Smooth muscle cell (in vitro differentiated cells): ENCODE data around the gene RREB1. TPM values are rescaled to one million over a fixed set of nuclear protein-coding genes. Genes with fewer than 3 reads are reported as not detected.
"Not testable (repeated sequence)": the region's sequence is repeated elsewhere in the genome, so short reads cannot be mapped to it uniquely, and the experiment has no call there.

ENCODE experiments used
- DNase-seq: peaks from one replicate; lab custom pipeline; 2025; ENCODE audit not compliant: unreplicated experiment; lab: John Stamatoyannopoulos, UW
- H2AFZ ChIP-seq: fragments of 200-600 bp; sonication (generic); 2 replicates; pipeline ENCODE4 v1.6.0; 2016; ENCODE audit warnings: antibody characterized with exemption, low read depth, mild to moderate bottlenecking
- H3F3A ChIP-seq: fragments of 200-600 bp; sonication (generic); 2 replicates; pipeline ENCODE4 v1.6.0; 2017; ENCODE audit warnings: antibody characterized with exemption, low read depth
- H3K27ac ChIP-seq: fragments of 200-600 bp; sonication (generic); 2 replicates; pipeline ENCODE4 v1.5.1; 2016; ENCODE audit warnings: low read depth, mild to moderate bottlenecking
- H3K27me3 ChIP-seq: fragments of 200-600 bp; sonication (generic); 2 replicates; pipeline ENCODE4 v1.6.1; 2016; ENCODE audit warnings: low read depth, mild to moderate bottlenecking
- H3K36me3 ChIP-seq: fragments of 200-600 bp; sonication (generic); 2 replicates; pipeline ENCODE4 v1.5.1; 2016; ENCODE audit warnings: low read depth
- H3K4me1 ChIP-seq: fragments of 200-600 bp; sonication (generic); 2 replicates; pipeline ENCODE4 v1.5.1; 2016; ENCODE audit warnings: low read depth
- H3K4me2 ChIP-seq: fragments of 200-600 bp; sonication (generic); 2 replicates; pipeline ENCODE4 v1.6.0; 2016; ENCODE audit warnings: mild to moderate bottlenecking
- H3K4me3 ChIP-seq: fragments of 200-600 bp; sonication (generic); 2 replicates; pipeline ENCODE4 v1.5.1; 2016; ENCODE audit warnings: mild to moderate bottlenecking
- H3K79me2 ChIP-seq: fragments of 200-600 bp; sonication (generic); 2 replicates; pipeline ENCODE4 v1.6.0; 2016; ENCODE audit warnings: low read depth, mild to moderate bottlenecking
- H3K9ac ChIP-seq: fragments of 200-600 bp; sonication (generic); 2 replicates; pipeline ENCODE4 v1.6.0; 2016; ENCODE audit warnings: low read depth
- H3K9me3 ChIP-seq: fragments of 200-600 bp; sonication (generic); replicated peaks from 2 replicates; pipeline ENCODE4 v1.5.1; 2016; ENCODE audit warnings: low read depth
- H4K20me1 ChIP-seq: fragments of 200-600 bp; sonication (generic); 2 replicates; pipeline ENCODE4 v1.6.0; 2016; ENCODE audit warnings: low read depth
- CTCF ChIP-seq: fragments of 200-600 bp; sonication (generic); IDR thresholded peaks from 2 replicates; pipeline ENCODE4 v1.5.1; 2017; ENCODE audit warnings: borderline replicate concordance, mild to moderate bottlenecking, antibody characterized with exemption; ENCODE audit not compliant: insufficient read depth, poor library complexity, severe bottlenecking
- WGBS: methylation state at CpG from one replicate; pipeline ENCODE4 v1.1.7; 2016; ENCODE audit warnings: low lambda C conversion rate; 5-methylcytosine and 5-hydroxymethylcytosine counted together
- polyA plus RNA-seq: library from polyadenylated mRNA; unstranded; fragments of >200 nt; fragmentation: Nextera tagmentation; extraction: Ambion mirVana; gene quantifications from 2 replicates; pipeline ENCODE4 v1.2.1, GENCODE V29; 2016
- total RNA-seq: library from RNA; depleted of rRNA; stranded (reverse); fragments of >200 nt; gene quantifications from 2 replicates; pipeline ENCODE4 v1.2.3, GENCODE V29; 2014

The RREB1 gene
- total and polyA plus RNA-seq, 2 experiments from 2014 or later, result 13.2 to 26.1 TPM

GRCh38 chr6:7271205-7271534 lies 163.4 kb downstream of the RREB1 start:
- Histone ChIP-seq H3K36me3 (no peaks in the 10 kb centered on the region), H3K79me2 (no peaks in the 10 kb centered on the region), H4K20me1 (no peaks in the 10 kb centered on the region), H3K4me3 (no peak overlapping the region), H3K4me2 (no peak overlapping the region), H2AFZ (no peak overlapping the region), H3K27ac (no peak overlapping the region), H3K9ac (no peak overlapping the region), H3K9me3 (no peaks in the 10 kb centered on the region), H3K4me1 (no peaks in the 10 kb centered on the region), H3K27me3 (no peaks in the 10 kb centered on the region), H3F3A (no peaks in the 10 kb centered on the region)
- DNase-seq, result no peak
- no peak for TF ChIP-seq CTCF
- WGBS, result 90% methylated on average over 11 of the region's 11 CpGs

- WGBS, result 95% methylated on average over 10 of the region's 10 CpGs
- no peaks in the 10 kb centered on the region for H3K27me3 ChIP-seq
- TF ChIP-seq CTCF, result no peak
- no peaks in the 10 kb centered on the region for H4K20me1 ChIP-seq
- H3K4me1 ChIP-seq, result no peaks in the 10 kb centered on the region
- H3K4me3 ChIP-seq, result no peak overlapping the region
- no peaks in the 10 kb centered on the region for H3K79me2 ChIP-seq
- DNase-seq, result no peak
- no peaks in the 10 kb centered on the region for H3K9me3 ChIP-seq
- H3K36me3 ChIP-seq, result no peaks in the 10 kb centered on the region
- H3F3A ChIP-seq, result no peaks in the 10 kb centered on the region
- H3K4me2 ChIP-seq, result no peak overlapping the region
- H2AFZ ChIP-seq, result no peak overlapping the region
- H3K27ac ChIP-seq, result no peak overlapping the region
- no peak overlapping the region for H3K9ac ChIP-seq
Observed at GRCh38 chr6:7273709-7274108, 165.9 kb downstream of the RREB1 start.

GRCh38 chr6:7274525-7274924 lies 166.8 kb downstream of the RREB1 start:
- not testable (repeated sequence) for H2AFZ ChIP-seq, H3K27me3 ChIP-seq, DNase-seq, H4K20me1 ChIP-seq, H3K4me3 ChIP-seq, H3K4me2 ChIP-seq, H3K27ac ChIP-seq, H3K9me3 ChIP-seq, H3K79me2 ChIP-seq, H3K36me3 ChIP-seq, H3K9ac ChIP-seq, H3K4me1 ChIP-seq, H3F3A ChIP-seq
- 94% methylated on average over 8 of the region's 8 CpGs for WGBS

GRCh38 chr6:7276199-7276524 lies 168.4 kb downstream of the RREB1 start:
- no peak overlapping the region for H3K9ac ChIP-seq
- H3F3A ChIP-seq, result no peaks in the 10 kb centered on the region
- WGBS, result 77% methylated on average over 7 of the region's 7 CpGs
- H3K79me2 ChIP-seq, result no peaks in the 10 kb centered on the region
- H3K9me3 ChIP-seq, result no peaks in the 10 kb centered on the region
- H4K20me1 ChIP-seq, result no peaks in the 10 kb centered on the region
- TF ChIP-seq CTCF, result no peak
- no peak overlapping the region for H3K4me2 ChIP-seq
- no peak overlapping the region for H3K4me3 ChIP-seq
- DNase-seq, result no peak
- no peak overlapping the region for H2AFZ ChIP-seq
- no peaks in the 10 kb centered on the region for H3K27me3 ChIP-seq
- no peaks in the 10 kb centered on the region for H3K4me1 ChIP-seq
- no peak overlapping the region for H3K27ac ChIP-seq
- H3K36me3 ChIP-seq, result no peaks in the 10 kb centered on the region
